Uterus (tissue), 4 donors: ENCODE measurements around the gene PTPN11. TPM values are rescaled to one million over a fixed set of nuclear protein-coding genes. Genes with fewer than 3 reads are reported as not detected.

Source experiments
- DNase-seq, 2 donors: peaks; one replicate each; pipeline ENCODE4 v3.0.0-alpha.2; 2019 to 2020
- H3K27ac ChIP-seq, 2 donors: fragments of 200-600 bp; sonication (generic); 1 replicate in 1 of 2; 2 replicates in 1 of 2; pipeline ENCODE4 v1.5.1; 2016 to 2018
- H3K27me3 ChIP-seq, 2 donors: fragments of 200-600 bp; sonication (generic); one replicate each; pipeline ENCODE4 v1.5.1; 2018 to 2019; ENCODE audit warnings: control low read depth in 1 of 2
- H3K36me3 ChIP-seq, 2 donors: fragments of 200-600 bp; sonication (generic); one replicate each; pipeline ENCODE4 v1.5.1; 2019; ENCODE audit warnings: control low read depth in 1 of 2
- H3K4me1 ChIP-seq, 2 donors: fragments of 200-600 bp; sonication (generic); one replicate each; pipeline ENCODE4 v1.5.1; 2018 to 2019; ENCODE audit warnings: control low read depth in 1 of 2
- H3K4me3 ChIP-seq, 2 donors: fragments of 200-600 bp; sonication (generic); 1 replicate in 1 of 2; 2 replicates in 1 of 2; pipeline ENCODE4 v1.5.1; 2018 to 2019; ENCODE audit warnings: mild to moderate bottlenecking in 1 of 2
- H3K9me3 ChIP-seq, 2 donors: fragments of 200-600 bp; sonication (generic); one replicate each; pipeline ENCODE4 v1.5.1; 2019; ENCODE audit warnings: control low read depth in 1 of 2
- POLR2A ChIP-seq, 2 donors: fragments of 450-650 bp; IDR thresholded peaks; one replicate each; pipeline ENCODE4 v1.6.1; 2016; ENCODE audit warnings: antibody characterized with exemption in 2 of 2, mild to moderate bottlenecking in 1 of 2, moderate library complexity in 1 of 2
- intact Hi-C: fragments of 100-400 bp; cut with DNase I; formaldehyde crosslinking; loops from one replicate; pipeline ENCODE4 v1.15.1; 2023; ENCODE audit warnings: low total_unique reads
- total RNA-seq, 4 donors: library from RNA; depleted of rRNA in 3 of 4; stranded (reverse); fragments of >200 nt in 3 of 4; gene quantifications; one replicate each; pipeline versions ENCODE4 v1.1.0 to v1.2.4, GENCODE V29; 2014 to 2023
- TF ChIP-seq, protein P1 (sequence below), 4 experiments: fragments of 200-600 bp in 2 of 4; fragments of 450-650 bp in 2 of 4; sonication (generic) in 2 of 4; IDR thresholded peaks; one replicate each; pipeline ENCODE4 v1.5.1; 2016 to 2019; ENCODE audit warnings: antibody characterized with exemption in 4 of 4, mild to moderate bottlenecking in 2 of 4, moderate library complexity in 1 of 4
- donor health status: DM: yes; HTN: yes; CAD: no.

The PTPN11 gene
- total RNA-seq, 4 donors from 2014 or later, result 45.3 to 116 (median 76.9) TPM

DNA sequence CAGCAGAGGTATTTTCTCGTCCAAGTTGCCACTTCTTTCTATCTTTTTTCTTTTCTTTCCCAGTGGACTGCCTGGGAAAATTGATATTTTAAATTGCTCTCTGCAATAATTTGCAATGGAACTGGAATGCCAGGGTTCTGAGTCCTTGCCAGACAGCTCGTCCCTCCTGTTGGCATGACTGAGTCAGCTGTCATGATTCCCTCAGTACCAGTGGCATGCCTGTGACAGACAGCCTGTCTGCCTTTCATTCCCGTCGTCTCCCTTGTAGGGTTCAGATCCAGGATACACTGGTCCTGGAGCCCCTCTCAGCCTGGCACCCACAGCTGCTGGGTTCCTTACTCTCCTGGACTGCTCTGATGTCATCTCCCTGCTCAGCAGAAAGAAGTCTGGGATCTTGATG, 84.8 kb downstream of the PTPN11 start:
- Histone ChIP-seq H3K27ac (no peak overlapping the region), H3K36me3 (no peaks in the 10 kb centered on the region), H3K4me1 (no peaks in the 10 kb centered on the region), H3K4me3 (no peak overlapping the region), H3K9me3 (no peaks in the 10 kb centered on the region), H3K27me3 (no peaks in the 10 kb centered on the region)
- TF ChIP-seq, protein P1, sequence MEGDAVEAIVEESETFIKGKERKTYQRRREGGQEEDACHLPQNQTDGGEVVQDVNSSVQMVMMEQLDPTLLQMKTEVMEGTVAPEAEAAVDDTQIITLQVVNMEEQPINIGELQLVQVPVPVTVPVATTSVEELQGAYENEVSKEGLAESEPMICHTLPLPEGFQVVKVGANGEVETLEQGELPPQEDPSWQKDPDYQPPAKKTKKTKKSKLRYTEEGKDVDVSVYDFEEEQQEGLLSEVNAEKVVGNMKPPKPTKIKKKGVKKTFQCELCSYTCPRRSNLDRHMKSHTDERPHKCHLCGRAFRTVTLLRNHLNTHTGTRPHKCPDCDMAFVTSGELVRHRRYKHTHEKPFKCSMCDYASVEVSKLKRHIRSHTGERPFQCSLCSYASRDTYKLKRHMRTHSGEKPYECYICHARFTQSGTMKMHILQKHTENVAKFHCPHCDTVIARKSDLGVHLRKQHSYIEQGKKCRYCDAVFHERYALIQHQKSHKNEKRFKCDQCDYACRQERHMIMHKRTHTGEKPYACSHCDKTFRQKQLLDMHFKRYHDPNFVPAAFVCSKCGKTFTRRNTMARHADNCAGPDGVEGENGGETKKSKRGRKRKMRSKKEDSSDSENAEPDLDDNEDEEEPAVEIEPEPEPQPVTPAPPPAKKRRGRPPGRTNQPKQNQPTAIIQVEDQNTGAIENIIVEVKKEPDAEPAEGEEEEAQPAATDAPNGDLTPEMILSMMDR (IDR thresholded peaks at IDR 0.05), result no peak
- no peak for TF ChIP-seq POLR2A (IDR thresholded peaks at IDR 0.05)
- DNase-seq, result no peak
- intact Hi-C loops, result no loop called here

DNA sequence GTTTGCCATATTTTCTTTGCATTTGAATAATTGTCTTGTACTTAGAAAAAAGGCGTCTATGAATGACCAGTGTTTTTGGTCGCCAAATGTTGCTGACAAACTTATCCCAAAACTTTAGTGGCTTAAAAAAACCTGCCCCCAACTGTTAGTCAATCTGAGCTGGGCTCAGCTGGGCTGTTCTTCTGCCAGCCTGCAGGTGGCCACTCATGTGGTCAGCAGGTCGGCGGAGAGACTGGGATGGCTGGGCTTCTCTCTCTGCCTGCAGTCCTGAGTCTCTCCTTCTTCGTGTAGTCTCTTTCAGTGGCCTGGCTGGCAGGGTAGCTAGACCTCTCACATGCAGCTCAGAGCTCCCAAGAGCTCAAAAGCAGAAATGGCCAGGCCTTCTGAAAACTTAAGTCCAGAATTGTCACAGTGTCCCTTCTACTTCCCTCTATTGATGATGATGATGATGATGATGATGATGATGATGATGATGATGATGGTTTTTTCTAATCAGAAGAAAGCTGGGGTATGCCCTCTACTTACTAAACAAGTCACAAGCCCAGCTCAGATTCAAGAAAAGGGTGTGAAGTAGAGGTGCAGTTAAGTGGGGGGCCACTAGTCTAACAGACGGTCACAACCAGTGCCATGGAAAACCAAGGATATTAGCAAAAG, 87.9 kb downstream of the PTPN11 start:
- TF ChIP-seq, protein P1 (IDR thresholded peaks at IDR 0.05), result no peak
- TF ChIP-seq POLR2A (IDR thresholded peaks at IDR 0.05), result no peak
- Histone ChIP-seq H3K36me3 (no peaks in the 10 kb centered on the region), H3K27ac (no peak overlapping the region), H3K9me3 (no peaks in the 10 kb centered on the region), H3K27me3 (no peaks in the 10 kb centered on the region), H3K4me3 (no peak overlapping the region), H3K4me1 (no peaks in the 10 kb centered on the region)
- DNase-seq, result no peak
- intact Hi-C loops, result no loop called here

DNA sequence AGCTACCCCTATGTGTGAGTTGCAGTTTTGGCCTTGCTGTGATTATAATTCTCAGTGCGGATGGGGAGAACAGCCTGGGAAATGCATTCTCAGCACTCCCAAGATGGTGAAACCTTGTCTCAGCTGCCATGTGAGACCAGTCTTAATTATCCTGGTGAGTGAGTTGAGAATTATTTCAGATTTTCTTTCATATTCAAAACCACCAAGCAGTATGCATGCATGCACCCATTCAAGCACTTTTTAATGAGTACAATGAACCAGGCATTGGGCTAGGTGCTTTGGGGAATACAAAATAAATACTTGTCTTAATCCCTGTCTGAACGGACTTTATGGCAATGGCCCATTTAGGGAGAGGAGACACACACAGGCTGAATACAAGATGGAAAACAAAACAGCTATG, 94.7 kb downstream of the PTPN11 start:
- H3K27me3 ChIP-seq, result no peaks in the 10 kb centered on the region
- H3K4me1 ChIP-seq, result no peaks in the 10 kb centered on the region
- H3K36me3 ChIP-seq, result no peaks in the 10 kb centered on the region
- no peak overlapping the region for H3K27ac ChIP-seq
- no peak for TF ChIP-seq POLR2A (IDR thresholded peaks at IDR 0.05)
- TF ChIP-seq, protein P1 (IDR thresholded peaks at IDR 0.05), result no peak
- no peak for DNase-seq
- no peaks in the 10 kb centered on the region for H3K9me3 ChIP-seq
- intact Hi-C loops, result no loop called here
- H3K4me3 ChIP-seq, result no peak overlapping the region

DNA sequence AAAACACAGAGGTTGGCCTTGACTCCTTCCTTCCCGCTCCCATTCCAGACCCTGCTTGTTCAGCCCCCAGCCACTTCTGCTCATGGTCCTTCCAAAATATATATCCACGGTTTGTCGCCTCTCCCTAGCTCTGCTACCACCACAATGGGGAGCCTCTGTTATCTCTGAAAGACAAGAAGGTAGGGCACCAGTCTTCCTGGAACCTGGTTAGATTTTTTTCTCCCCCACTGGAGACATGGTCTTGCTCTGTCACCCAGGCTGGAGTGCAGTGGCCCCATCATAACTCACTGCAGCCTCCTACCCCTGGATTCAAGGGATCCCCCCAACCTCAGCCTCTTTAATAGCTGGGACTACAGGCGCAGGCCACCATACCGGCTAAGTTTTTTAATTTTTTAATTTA, 95.7 kb downstream of the PTPN11 start:
- intact Hi-C loops, result no loop called here
- no peak overlapping the region for H3K4me3 ChIP-seq

DNA sequence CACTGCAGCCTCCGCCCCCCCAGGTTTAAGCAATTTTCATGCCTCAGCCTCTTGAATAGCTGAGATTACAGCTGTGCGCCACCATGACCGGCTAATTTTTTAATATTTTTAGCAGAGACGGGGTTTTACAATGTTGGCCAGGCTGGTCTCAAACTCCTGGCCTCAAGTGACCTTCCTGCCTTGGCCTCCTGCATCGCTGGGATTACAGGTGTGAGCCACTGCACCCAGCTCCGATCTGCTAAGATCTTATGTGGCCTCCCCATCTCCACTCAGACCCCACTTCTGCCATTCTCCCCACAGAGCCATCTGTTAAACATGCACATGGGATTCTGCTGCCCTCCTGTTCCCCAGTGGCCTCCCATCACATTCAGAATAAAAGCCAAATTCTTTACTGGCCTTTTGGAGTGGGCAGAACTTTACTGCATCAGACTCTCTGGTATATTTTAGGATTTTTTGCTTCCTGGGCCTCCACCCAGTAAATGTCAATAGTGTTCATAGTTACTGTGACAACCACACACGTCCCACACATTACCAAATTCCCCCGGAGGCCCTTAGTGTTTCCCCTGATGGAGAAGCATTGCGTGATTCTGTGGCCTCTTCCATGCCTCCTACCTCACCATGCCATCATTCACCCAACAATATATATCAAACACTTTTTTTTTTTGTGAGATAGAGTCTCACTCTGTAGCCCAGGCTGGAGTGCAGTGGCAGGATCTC, 96.3 kb downstream of the PTPN11 start:
- no peak for DNase-seq
- Histone ChIP-seq H3K36me3 (no peaks in the 10 kb centered on the region), H3K4me3 (no peak overlapping the region), H3K27me3 (no peaks in the 10 kb centered on the region), H3K4me1 (no peaks in the 10 kb centered on the region), H3K9me3 (no peaks in the 10 kb centered on the region), H3K27ac (no peak overlapping the region)
- TF ChIP-seq, protein P1 (IDR thresholded peaks at IDR 0.05), result no peak
- TF ChIP-seq POLR2A (IDR thresholded peaks at IDR 0.05), result no peak
- intact Hi-C loops, result no loop called here

More for the DNA sequence above, 95.7 kb downstream of the PTPN11 start:
- H3K27me3 ChIP-seq, result no peaks in the 10 kb centered on the region
- H3K9me3 ChIP-seq, result no peaks in the 10 kb centered on the region
- no peaks in the 10 kb centered on the region for H3K36me3 ChIP-seq
- DNase-seq, result no peak
- H3K4me1 ChIP-seq, result no peaks in the 10 kb centered on the region
- no peak overlapping the region for H3K27ac ChIP-seq
- TF ChIP-seq POLR2A (IDR thresholded peaks at IDR 0.05), result no peak
- TF ChIP-seq, protein P1 (IDR thresholded peaks at IDR 0.05), result no peak
